Measurements from ENCODE around the gene SESN2. TPM values are rescaled to one million over a fixed set of nuclear protein-coding genes. Genes with fewer than 3 reads are reported as not detected.

SESN2 gene, protein sequence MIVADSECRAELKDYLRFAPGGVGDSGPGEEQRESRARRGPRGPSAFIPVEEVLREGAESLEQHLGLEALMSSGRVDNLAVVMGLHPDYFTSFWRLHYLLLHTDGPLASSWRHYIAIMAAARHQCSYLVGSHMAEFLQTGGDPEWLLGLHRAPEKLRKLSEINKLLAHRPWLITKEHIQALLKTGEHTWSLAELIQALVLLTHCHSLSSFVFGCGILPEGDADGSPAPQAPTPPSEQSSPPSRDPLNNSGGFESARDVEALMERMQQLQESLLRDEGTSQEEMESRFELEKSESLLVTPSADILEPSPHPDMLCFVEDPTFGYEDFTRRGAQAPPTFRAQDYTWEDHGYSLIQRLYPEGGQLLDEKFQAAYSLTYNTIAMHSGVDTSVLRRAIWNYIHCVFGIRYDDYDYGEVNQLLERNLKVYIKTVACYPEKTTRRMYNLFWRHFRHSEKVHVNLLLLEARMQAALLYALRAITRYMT
- total RNA-seq (10 to 100 TPM in 1 of 2 donors, 1 to 10 TPM in 1; 5.5 to 10.6 TPM), polyA plus RNA-seq (10 to 100 TPM; 10.7 to 13.0 TPM)

DNA sequence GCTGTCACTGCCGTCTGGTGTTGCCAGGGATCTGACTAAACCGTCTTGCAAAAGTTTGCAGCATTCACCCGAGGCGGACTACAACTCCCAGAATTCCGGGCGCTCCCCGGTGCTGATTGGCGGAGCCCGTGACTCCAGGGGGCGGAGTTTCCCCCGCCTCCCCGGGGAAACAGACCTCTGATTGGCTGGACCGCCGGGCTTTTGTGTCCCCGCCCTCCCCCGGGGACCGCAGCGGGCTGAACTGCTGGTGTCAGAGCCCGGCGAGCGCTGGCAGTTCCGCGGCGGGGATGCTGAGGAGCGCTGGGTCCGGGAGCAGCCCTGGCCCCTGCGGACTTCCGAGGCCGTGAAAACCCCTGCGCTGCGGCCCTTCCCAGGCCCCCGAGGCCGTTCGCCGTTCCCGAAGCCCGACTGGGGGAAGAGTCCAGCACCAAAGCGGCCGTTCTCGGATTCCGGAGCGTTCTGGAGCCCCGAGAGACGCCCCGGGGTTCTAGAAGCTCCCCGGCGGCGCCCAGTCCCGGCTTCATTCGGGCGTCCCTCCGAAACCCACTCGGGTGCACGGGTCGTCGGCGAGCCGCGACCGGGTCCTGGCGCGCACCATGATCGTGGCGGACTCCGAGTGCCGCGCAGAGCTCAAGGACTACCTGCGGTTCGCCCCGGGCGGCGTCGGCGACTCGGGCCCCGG is at the start of gene SESN2:
Gene SESN2 (plus strand): TSS at position 267 of the 682 bp plus-strand sequence. CDS start 330 bp downstream, at position 597.
- no peaks in the 10 kb centered on the region for H3K36me3 ChIP-seq (ENCODE audit: control insufficient read depth in 4 of 4, insufficient read depth in 3 of 4, low read depth in 1 of 4, low read length in 3 of 4)
- peak; percentile 99 for DNase-seq (ENCODE audit: low spot score)
- no peaks in the 10 kb centered on the region for H3K27me3 ChIP-seq (ENCODE audit: control insufficient read depth in 4 of 4, insufficient read depth in 4 of 4, low read length in 3 of 4)
- H3K4me1 ChIP-seq (ENCODE audit: control insufficient read depth in 4 of 4, insufficient read depth in 4 of 4, low read length in 3 of 4): peaks cover 0 to 38% (median 27%) of the 10 kb centered on the region in 4 donors
- WGBS: under 1% methylated on average over 76 of the region's 76 CpGs
- H3K27ac ChIP-seq (ENCODE audit: low read depth in 1 of 2, low read length in 2 of 2): peak within 1 kb of the TSS; percentile 82 to 94
- peak within 1 kb of the TSS; percentile 47 to 84 for H3K9ac ChIP-seq (ENCODE audit: low read depth in 1 of 2, low read length in 2 of 2)
- H3K9me3 ChIP-seq (ENCODE audit: control insufficient read depth in 4 of 4, low read length in 3 of 4): no peaks in the 10 kb centered on the region
- peak; percentile 20 to 61 for TF ChIP-seq JUND (IDR thresholded peaks at IDR 0.05)
- TF ChIP-seq, protein P1, sequence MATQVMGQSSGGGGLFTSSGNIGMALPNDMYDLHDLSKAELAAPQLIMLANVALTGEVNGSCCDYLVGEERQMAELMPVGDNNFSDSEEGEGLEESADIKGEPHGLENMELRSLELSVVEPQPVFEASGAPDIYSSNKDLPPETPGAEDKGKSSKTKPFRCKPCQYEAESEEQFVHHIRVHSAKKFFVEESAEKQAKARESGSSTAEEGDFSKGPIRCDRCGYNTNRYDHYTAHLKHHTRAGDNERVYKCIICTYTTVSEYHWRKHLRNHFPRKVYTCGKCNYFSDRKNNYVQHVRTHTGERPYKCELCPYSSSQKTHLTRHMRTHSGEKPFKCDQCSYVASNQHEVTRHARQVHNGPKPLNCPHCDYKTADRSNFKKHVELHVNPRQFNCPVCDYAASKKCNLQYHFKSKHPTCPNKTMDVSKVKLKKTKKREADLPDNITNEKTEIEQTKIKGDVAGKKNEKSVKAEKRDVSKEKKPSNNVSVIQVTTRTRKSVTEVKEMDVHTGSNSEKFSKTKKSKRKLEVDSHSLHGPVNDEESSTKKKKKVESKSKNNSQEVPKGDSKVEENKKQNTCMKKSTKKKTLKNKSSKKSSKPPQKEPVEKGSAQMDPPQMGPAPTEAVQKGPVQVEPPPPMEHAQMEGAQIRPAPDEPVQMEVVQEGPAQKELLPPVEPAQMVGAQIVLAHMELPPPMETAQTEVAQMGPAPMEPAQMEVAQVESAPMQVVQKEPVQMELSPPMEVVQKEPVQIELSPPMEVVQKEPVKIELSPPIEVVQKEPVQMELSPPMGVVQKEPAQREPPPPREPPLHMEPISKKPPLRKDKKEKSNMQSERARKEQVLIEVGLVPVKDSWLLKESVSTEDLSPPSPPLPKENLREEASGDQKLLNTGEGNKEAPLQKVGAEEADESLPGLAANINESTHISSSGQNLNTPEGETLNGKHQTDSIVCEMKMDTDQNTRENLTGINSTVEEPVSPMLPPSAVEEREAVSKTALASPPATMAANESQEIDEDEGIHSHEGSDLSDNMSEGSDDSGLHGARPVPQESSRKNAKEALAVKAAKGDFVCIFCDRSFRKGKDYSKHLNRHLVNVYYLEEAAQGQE (IDR thresholded peaks at IDR 0.05): peak; percentile 94
- TF ChIP-seq RXRA (IDR thresholded peaks at IDR 0.05): peak; percentile 21 to 47
- TF ChIP-seq, protein P2, sequence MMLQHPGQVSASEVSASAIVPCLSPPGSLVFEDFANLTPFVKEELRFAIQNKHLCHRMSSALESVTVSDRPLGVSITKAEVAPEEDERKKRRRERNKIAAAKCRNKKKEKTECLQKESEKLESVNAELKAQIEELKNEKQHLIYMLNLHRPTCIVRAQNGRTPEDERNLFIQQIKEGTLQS (IDR thresholded peaks at IDR 0.05): peak; percentile 27
- TF ChIP-seq, protein P3, sequence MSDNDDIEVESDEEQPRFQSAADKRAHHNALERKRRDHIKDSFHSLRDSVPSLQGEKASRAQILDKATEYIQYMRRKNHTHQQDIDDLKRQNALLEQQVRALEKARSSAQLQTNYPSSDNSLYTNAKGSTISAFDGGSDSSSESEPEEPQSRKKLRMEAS (IDR thresholded peaks at IDR 0.05): peak; percentile 40
- peak; percentile 19 to 37 for TF ChIP-seq RAD21 (IDR thresholded peaks at IDR 0.05)
- no peak for TF ChIP-seq FOXA2 (IDR thresholded peaks at IDR 0.05)
- TF ChIP-seq TAF1 (conservative IDR thresholded peaks at IDR 0.05): peak; percentile 97
- no peak for TF ChIP-seq HNF4G (IDR thresholded peaks at IDR 0.05)
- TF ChIP-seq YY1 (IDR thresholded peaks at IDR 0.05): peak; percentile 68
- TF ChIP-seq EGR1 (IDR thresholded peaks at IDR 0.05; ENCODE audit: low read depth in 2 of 2): peak in 1 of 2 donors; percentile 58
- TF ChIP-seq, protein P4, sequence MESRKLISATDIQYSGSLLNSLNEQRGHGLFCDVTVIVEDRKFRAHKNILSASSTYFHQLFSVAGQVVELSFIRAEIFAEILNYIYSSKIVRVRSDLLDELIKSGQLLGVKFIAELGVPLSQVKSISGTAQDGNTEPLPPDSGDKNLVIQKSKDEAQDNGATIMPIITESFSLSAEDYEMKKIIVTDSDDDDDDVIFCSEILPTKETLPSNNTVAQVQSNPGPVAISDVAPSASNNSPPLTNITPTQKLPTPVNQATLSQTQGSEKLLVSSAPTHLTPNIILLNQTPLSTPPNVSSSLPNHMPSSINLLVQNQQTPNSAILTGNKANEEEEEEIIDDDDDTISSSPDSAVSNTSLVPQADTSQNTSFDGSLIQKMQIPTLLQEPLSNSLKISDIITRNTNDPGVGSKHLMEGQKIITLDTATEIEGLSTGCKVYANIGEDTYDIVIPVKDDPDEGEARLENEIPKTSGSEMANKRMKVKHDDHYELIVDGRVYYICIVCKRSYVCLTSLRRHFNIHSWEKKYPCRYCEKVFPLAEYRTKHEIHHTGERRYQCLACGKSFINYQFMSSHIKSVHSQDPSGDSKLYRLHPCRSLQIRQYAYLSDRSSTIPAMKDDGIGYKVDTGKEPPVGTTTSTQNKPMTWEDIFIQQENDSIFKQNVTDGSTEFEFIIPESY (IDR thresholded peaks at IDR 0.05): peak; percentile 41
- TF ChIP-seq SP1 (IDR thresholded peaks at IDR 0.05): peak; percentile 86
- TF ChIP-seq, protein P5, sequence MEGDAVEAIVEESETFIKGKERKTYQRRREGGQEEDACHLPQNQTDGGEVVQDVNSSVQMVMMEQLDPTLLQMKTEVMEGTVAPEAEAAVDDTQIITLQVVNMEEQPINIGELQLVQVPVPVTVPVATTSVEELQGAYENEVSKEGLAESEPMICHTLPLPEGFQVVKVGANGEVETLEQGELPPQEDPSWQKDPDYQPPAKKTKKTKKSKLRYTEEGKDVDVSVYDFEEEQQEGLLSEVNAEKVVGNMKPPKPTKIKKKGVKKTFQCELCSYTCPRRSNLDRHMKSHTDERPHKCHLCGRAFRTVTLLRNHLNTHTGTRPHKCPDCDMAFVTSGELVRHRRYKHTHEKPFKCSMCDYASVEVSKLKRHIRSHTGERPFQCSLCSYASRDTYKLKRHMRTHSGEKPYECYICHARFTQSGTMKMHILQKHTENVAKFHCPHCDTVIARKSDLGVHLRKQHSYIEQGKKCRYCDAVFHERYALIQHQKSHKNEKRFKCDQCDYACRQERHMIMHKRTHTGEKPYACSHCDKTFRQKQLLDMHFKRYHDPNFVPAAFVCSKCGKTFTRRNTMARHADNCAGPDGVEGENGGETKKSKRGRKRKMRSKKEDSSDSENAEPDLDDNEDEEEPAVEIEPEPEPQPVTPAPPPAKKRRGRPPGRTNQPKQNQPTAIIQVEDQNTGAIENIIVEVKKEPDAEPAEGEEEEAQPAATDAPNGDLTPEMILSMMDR (IDR thresholded peaks at IDR 0.05; ENCODE audit: low read depth, low read length, missing input control): no peak
- no peak for TF ChIP-seq FOXA1 (IDR thresholded peaks at IDR 0.05)
- TF ChIP-seq HNF4A (conservative IDR thresholded peaks at IDR 0.05): peak; percentile 20 to 25
- TF ChIP-seq NR2F2 (IDR thresholded peaks at IDR 0.05): peak; percentile 53
- peak in 1 of 2 donors; percentile 64 for TF ChIP-seq GABPA (IDR thresholded peaks at IDR 0.05 in 1 of 2, conservative IDR thresholded peaks at IDR 0.05 in 1 of 2)
- peak within 1 kb of the TSS; percentile 75 to 98 (median 85) for H3K4me3 ChIP-seq (ENCODE audit: low read depth in 1 of 3, low read length in 3 of 3)

Data from liver (tissue), 9 donors.